ENCODE data around the gene TRDN.
"Not testable (repeated sequence)": the region's sequence is repeated elsewhere in the genome, so short reads cannot be mapped to it uniquely, and the experiment has no call there.

Gene TRDN

GRCh38 chr6:123489589-123489988 is 147.2 kb downstream of the TRDN start:
- H3K27me3 ChIP-seq (ENCODE audit: control insufficient read depth, insufficient read depth, low read length): no peaks in the 10 kb centered on the region
- no peak overlapping the region for H3K4me2 ChIP-seq (ENCODE audit: low read length)
- H3K9ac ChIP-seq (ENCODE audit: low read depth, low read length): no peak overlapping the region
- no peaks in the 10 kb centered on the region for H3K36me3 ChIP-seq (ENCODE audit: insufficient read depth, low read length)
- H3K9me3 ChIP-seq (replicated peaks; ENCODE audit: low read length): no peaks in the 10 kb centered on the region
- H3K4me3 ChIP-seq (ENCODE audit: low read length): no peak overlapping the region
- H3K4me1 ChIP-seq (ENCODE audit: control insufficient read depth, insufficient read depth, low read length): no peaks in the 10 kb centered on the region

- H3K4me3 ChIP-seq (ENCODE audit: low read length): no peak overlapping the region
- no peak overlapping the region for H3K4me2 ChIP-seq (ENCODE audit: low read length)
- no peaks in the 10 kb centered on the region for H3K4me1 ChIP-seq (ENCODE audit: control insufficient read depth, insufficient read depth, low read length)
- no peak overlapping the region for H3K9ac ChIP-seq (ENCODE audit: low read depth, low read length)
- H3K27me3 ChIP-seq (ENCODE audit: control insufficient read depth, insufficient read depth, low read length): no peaks in the 10 kb centered on the region
- no peaks in the 10 kb centered on the region for H3K36me3 ChIP-seq (ENCODE audit: insufficient read depth, low read length)
- H3K9me3 ChIP-seq (replicated peaks; ENCODE audit: low read length): no peaks in the 10 kb centered on the region
Observed at GRCh38 chr6:123480986-123481385, 155.8 kb downstream of the TRDN start.

- H3K36me3 ChIP-seq (ENCODE audit: insufficient read depth, low read length); H3K9ac ChIP-seq (ENCODE audit: low read depth, low read length); H3K9me3 ChIP-seq (replicated peaks; ENCODE audit: low read length): not testable (repeated sequence)
Observed at GRCh38 chr6:123472025-123472702, 164.6 kb downstream of the TRDN start.

GRCh38 chr6:123467392-123467791 is 169.4 kb downstream of the TRDN start:
- no peaks in the 10 kb centered on the region for H3K27me3 ChIP-seq (ENCODE audit: control insufficient read depth, insufficient read depth, low read length)
- H3K4me1 ChIP-seq (ENCODE audit: control insufficient read depth, insufficient read depth, low read length): no peaks in the 10 kb centered on the region
- H3K4me2 ChIP-seq (ENCODE audit: low read length): no peak overlapping the region
- H3K36me3 ChIP-seq (ENCODE audit: insufficient read depth, low read length): no peaks in the 10 kb centered on the region
- no peaks in the 10 kb centered on the region for H3K9me3 ChIP-seq (replicated peaks; ENCODE audit: low read length)
- no peak overlapping the region for H3K4me3 ChIP-seq (ENCODE audit: low read length)
- H3K9ac ChIP-seq (ENCODE audit: low read depth, low read length): no peak overlapping the region

More at GRCh38 chr6:123472025-123472702, 164.6 kb downstream of the TRDN start:
- not testable (repeated sequence) for H3K4me3 ChIP-seq (ENCODE audit: low read length); H3K4me2 ChIP-seq (ENCODE audit: low read length); H3K27me3 ChIP-seq (ENCODE audit: control insufficient read depth, insufficient read depth, low read length); H3K4me1 ChIP-seq (ENCODE audit: control insufficient read depth, insufficient read depth, low read length)

GRCh38 chr6:123462152-123462551 is 174.6 kb downstream of the TRDN start:
- no peaks in the 10 kb centered on the region for H3K36me3 ChIP-seq (ENCODE audit: insufficient read depth, low read length)
- no peaks in the 10 kb centered on the region for H3K27me3 ChIP-seq (ENCODE audit: control insufficient read depth, insufficient read depth, low read length)
- no peaks in the 10 kb centered on the region for H3K4me1 ChIP-seq (ENCODE audit: control insufficient read depth, insufficient read depth, low read length)
- no peak overlapping the region for H3K9ac ChIP-seq (ENCODE audit: low read depth, low read length)
- H3K9me3 ChIP-seq (replicated peaks; ENCODE audit: low read length): no peaks in the 10 kb centered on the region
- no peak overlapping the region for H3K4me2 ChIP-seq (ENCODE audit: low read length)
- no peak overlapping the region for H3K4me3 ChIP-seq (ENCODE audit: low read length)

- no peaks in the 10 kb centered on the region for H3K9me3 ChIP-seq (replicated peaks; ENCODE audit: low read length)
- no peak overlapping the region for H3K9ac ChIP-seq (ENCODE audit: low read depth, low read length)
- H3K36me3 ChIP-seq (ENCODE audit: insufficient read depth, low read length): no peaks in the 10 kb centered on the region
- no peaks in the 10 kb centered on the region for H3K27me3 ChIP-seq (ENCODE audit: control insufficient read depth, insufficient read depth, low read length)
- no peaks in the 10 kb centered on the region for H3K4me1 ChIP-seq (ENCODE audit: control insufficient read depth, insufficient read depth, low read length)
- H3K4me3 ChIP-seq (ENCODE audit: low read length): no peak overlapping the region
- no peak overlapping the region for H3K4me2 ChIP-seq (ENCODE audit: low read length)
Observed at GRCh38 chr6:123458218-123458617, 178.5 kb downstream of the TRDN start.

- Histone ChIP-seq H3K4me2 (ENCODE audit: low read length) (no peak overlapping the region), H3K27me3 (ENCODE audit: control insufficient read depth, insufficient read depth, low read length) (no peaks in the 10 kb centered on the region)
Observed at GRCh38 chr6:123456836-123457235, 179.9 kb downstream of the TRDN start.

GRCh38 chr6:123454448-123454847 is 182.3 kb downstream of the TRDN start:
- no peak overlapping the region for H3K4me2 ChIP-seq (ENCODE audit: low read length)
- no peaks in the 10 kb centered on the region for H3K27me3 ChIP-seq (ENCODE audit: control insufficient read depth, insufficient read depth, low read length)
- no peak overlapping the region for H3K9ac ChIP-seq (ENCODE audit: low read depth, low read length)
- H3K9me3 ChIP-seq (replicated peaks; ENCODE audit: low read length): no peaks in the 10 kb centered on the region
- no peaks in the 10 kb centered on the region for H3K36me3 ChIP-seq (ENCODE audit: insufficient read depth, low read length)
- no peaks in the 10 kb centered on the region for H3K4me1 ChIP-seq (ENCODE audit: control insufficient read depth, insufficient read depth, low read length)
- no peak overlapping the region for H3K4me3 ChIP-seq (ENCODE audit: low read length)

More at GRCh38 chr6:123456836-123457235, 179.9 kb downstream of the TRDN start:
- Histone ChIP-seq H3K9ac (ENCODE audit: low read depth, low read length) (no peak overlapping the region), H3K36me3 (ENCODE audit: insufficient read depth, low read length) (no peaks in the 10 kb centered on the region), H3K9me3 (replicated peaks; ENCODE audit: low read length) (no peaks in the 10 kb centered on the region), H3K4me3 (ENCODE audit: low read length) (no peak overlapping the region), H3K4me1 (ENCODE audit: control insufficient read depth, insufficient read depth, low read length) (no peaks in the 10 kb centered on the region)

GRCh38 chr6:123453071-123453470 is 183.7 kb downstream of the TRDN start:
- H3K36me3 ChIP-seq (ENCODE audit: insufficient read depth, low read length); H3K9me3 ChIP-seq (replicated peaks; ENCODE audit: low read length); H3K4me2 ChIP-seq (ENCODE audit: low read length); H3K9ac ChIP-seq (ENCODE audit: low read depth, low read length); H3K4me1 ChIP-seq (ENCODE audit: control insufficient read depth, insufficient read depth, low read length); H3K27me3 ChIP-seq (ENCODE audit: control insufficient read depth, insufficient read depth, low read length); H3K4me3 ChIP-seq (ENCODE audit: low read length): not testable (repeated sequence)

- H3K9ac ChIP-seq (ENCODE audit: low read depth, low read length): no peak overlapping the region
- H3K4me2 ChIP-seq (ENCODE audit: low read length): no peak overlapping the region
- H3K4me1 ChIP-seq (ENCODE audit: control insufficient read depth, insufficient read depth, low read length): no peaks in the 10 kb centered on the region
- H3K36me3 ChIP-seq (ENCODE audit: insufficient read depth, low read length): no peaks in the 10 kb centered on the region
- no peaks in the 10 kb centered on the region for H3K9me3 ChIP-seq (replicated peaks; ENCODE audit: low read length)
- no peaks in the 10 kb centered on the region for H3K27me3 ChIP-seq (ENCODE audit: control insufficient read depth, insufficient read depth, low read length)
- H3K4me3 ChIP-seq (ENCODE audit: low read length): no peak overlapping the region
Observed at GRCh38 chr6:123448306-123448884, 188.4 kb downstream of the TRDN start.

- H3K9me3 ChIP-seq (replicated peaks; ENCODE audit: low read length): no peaks in the 10 kb centered on the region
- H3K9ac ChIP-seq (ENCODE audit: low read depth, low read length): no peak overlapping the region
- no peak overlapping the region for H3K4me2 ChIP-seq (ENCODE audit: low read length)
- H3K27me3 ChIP-seq (ENCODE audit: control insufficient read depth, insufficient read depth, low read length): no peaks in the 10 kb centered on the region
- H3K4me1 ChIP-seq (ENCODE audit: control insufficient read depth, insufficient read depth, low read length): no peaks in the 10 kb centered on the region
- no peaks in the 10 kb centered on the region for H3K36me3 ChIP-seq (ENCODE audit: insufficient read depth, low read length)
- no peak overlapping the region for H3K4me3 ChIP-seq (ENCODE audit: low read length)
Observed at GRCh38 chr6:123447315-123447937, 189.3 kb downstream of the TRDN start.

GRCh38 chr6:123439371-123439770 is 197.4 kb downstream of the TRDN start:
- H3K27me3 ChIP-seq (ENCODE audit: control insufficient read depth, insufficient read depth, low read length): no peaks in the 10 kb centered on the region
- no peaks in the 10 kb centered on the region for H3K9me3 ChIP-seq (replicated peaks; ENCODE audit: low read length)
- H3K4me3 ChIP-seq (ENCODE audit: low read length): no peak overlapping the region
- H3K9ac ChIP-seq (ENCODE audit: low read depth, low read length): no peak overlapping the region
- H3K4me1 ChIP-seq (ENCODE audit: control insufficient read depth, insufficient read depth, low read length): no peaks in the 10 kb centered on the region
- H3K4me2 ChIP-seq (ENCODE audit: low read length): no peak overlapping the region
- no peaks in the 10 kb centered on the region for H3K36me3 ChIP-seq (ENCODE audit: insufficient read depth, low read length)
